Right renal cortex interstitium (tissue), 3 donors: Measurements from ENCODE around the gene WASF3. TPM values are rescaled to one million over a fixed set of nuclear protein-coding genes. Genes with fewer than 3 reads are reported as not detected.
"Not testable (repeated sequence)": the region's sequence is repeated elsewhere in the genome, so short reads cannot be mapped to it uniquely, and the experiment has no call there.

ENCODE experiments used
- DNase-seq, 3 donors: peaks; one replicate each; pipeline ENCODE4 v3.0.0-alpha.2; 2013; ENCODE audit warnings: low read depth in 3 of 3, low spot score in 2 of 3
- polyA plus RNA-seq, 3 donors: library from polyadenylated mRNA; unstranded; fragments of 120-200 nt; gene quantifications; one replicate each; pipeline ENCODE4 v1.2.1, GENCODE V29; 2013; ENCODE audit not compliant: insufficient read length in 3 of 3

Gene WASF3
- polyA plus RNA-seq, 3 donors: 39.4 to 53.2 (median 48.6) TPM

GRCh38 chr13:26621731-26622401, 64.4 kb downstream of the WASF3 start:
- DNase-seq: no peak

- no peak for DNase-seq
Observed at GRCh38 chr13:26623125-26623524, 65.6 kb downstream of the WASF3 start.

- no peak for DNase-seq
Observed at GRCh38 chr13:26624572-26624971, 67.1 kb downstream of the WASF3 start.

- DNase-seq: no peak
Observed at GRCh38 chr13:26626271-26626670, 68.8 kb downstream of the WASF3 start.

GRCh38 chr13:26628706-26629105, 71.2 kb downstream of the WASF3 start:
- DNase-seq: no peak

GRCh38 chr13:26629260-26629825, 71.9 kb downstream of the WASF3 start:
- no peak for DNase-seq

GRCh38 chr13:26635634-26636033, 78.2 kb downstream of the WASF3 start:
- not testable (repeated sequence) for DNase-seq

GRCh38 chr13:26636073-26636472, 78.6 kb downstream of the WASF3 start:
- DNase-seq: not testable (repeated sequence)

GRCh38 chr13:26646603-26647002, 89.1 kb downstream of the WASF3 start:
- no peak for DNase-seq

GRCh38 chr13:26651234-26651633, 93.8 kb downstream of the WASF3 start:
- no peak for DNase-seq

GRCh38 chr13:26653310-26653709, 95.8 kb downstream of the WASF3 start:
- DNase-seq: no peak

- DNase-seq: no peak
Observed at GRCh38 chr13:26653842-26654241, 96.4 kb downstream of the WASF3 start.

- no peak for DNase-seq
Observed at GRCh38 chr13:26656919-26657318, 99.4 kb downstream of the WASF3 start.

- no peak for DNase-seq
Observed at GRCh38 chr13:26658448-26659385, 101.2 kb downstream of the WASF3 start.

- DNase-seq: no peak
Observed at GRCh38 chr13:26660185-26660584, 102.7 kb downstream of the WASF3 start.

GRCh38 chr13:26660766-26661165, 103.3 kb downstream of the WASF3 start:
- DNase-seq: no peak

- DNase-seq: peak in 1 of 3 donors; percentile 56
Observed at GRCh38 chr13:26663791-26664190, 106.3 kb downstream of the WASF3 start.

GRCh38 chr13:26664286-26664685, 106.8 kb downstream of the WASF3 start:
- DNase-seq: no peak

GRCh38 chr13:26664876-26665275, 107.4 kb downstream of the WASF3 start:
- DNase-seq: no peak

- no peak for DNase-seq
Observed at GRCh38 chr13:26668357-26669146, 111.1 kb downstream of the WASF3 start.

- DNase-seq: no peak
Observed at GRCh38 chr13:26673890-26674289, 116.4 kb downstream of the WASF3 start.
